ENCODE results near the gene RFX2. TPM values are rescaled to one million over a fixed set of nuclear protein-coding genes. Genes with fewer than 3 reads are reported as not detected.

Gene RFX2
- total RNA-seq, 1 donor from 2014 or later: 6.2 TPM

DNA sequence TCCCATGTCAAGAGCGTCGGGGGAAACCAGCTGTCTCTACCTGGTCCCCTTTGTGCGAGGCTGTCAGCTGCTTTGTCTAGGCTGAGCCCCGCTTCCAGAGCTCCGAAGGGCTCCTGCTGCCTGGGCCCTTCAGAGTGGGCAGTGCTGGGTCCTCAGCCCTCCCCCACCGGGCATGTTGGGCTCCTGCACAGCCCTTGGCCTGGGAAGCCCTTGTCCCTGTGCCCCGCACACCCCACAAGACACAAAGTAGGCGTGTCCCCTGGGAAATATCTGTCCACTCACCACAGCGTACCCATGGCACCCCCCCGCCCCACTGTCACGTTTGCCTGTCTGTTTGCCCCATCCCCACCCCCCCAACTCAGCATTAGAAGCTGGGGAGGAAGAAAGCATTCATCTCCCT lies 92.7 kb downstream of the RFX2 start:
- DNase-seq (ENCODE audit: low spot score): no peak
- Histone ChIP-seq H3K9me3 (ENCODE audit: low read depth) (no peaks in the 10 kb centered on the region), H3K36me3 (no peaks in the 10 kb centered on the region), H2AFZ (replicated peaks) (no peak overlapping the region), H3K4me3 (no peak overlapping the region), H3K9ac (no peak overlapping the region), H3K27ac (no peak overlapping the region), H3K4me2 (no peak overlapping the region), H3K4me1 (no peaks in the 10 kb centered on the region), H3F3A (ENCODE audit: low read depth) (no peaks in the 10 kb centered on the region), H4K20me1 (ENCODE audit: low read depth) (no peaks in the 10 kb centered on the region), H3K27me3 (peaks cover 3% of the 10 kb centered on the region), H3K79me2 (ENCODE audit: low read depth) (no peaks in the 10 kb centered on the region)
- Mint-ChIP-seq H3K27me3 (ENCODE audit: insufficient read depth, low read depth) (no peaks in the 10 kb centered on the region), H3K4me3 (no peak overlapping the region), H3K36me3 (peaks cover 5% of the 10 kb centered on the region), H3K4me1 (peaks cover 27% of the 10 kb centered on the region), H3K27ac (no peak overlapping the region), H3K9me3 (no peaks in the 10 kb centered on the region)
- TF ChIP-seq EZH2 (IDR thresholded peaks at IDR 0.05): no peak

DNA sequence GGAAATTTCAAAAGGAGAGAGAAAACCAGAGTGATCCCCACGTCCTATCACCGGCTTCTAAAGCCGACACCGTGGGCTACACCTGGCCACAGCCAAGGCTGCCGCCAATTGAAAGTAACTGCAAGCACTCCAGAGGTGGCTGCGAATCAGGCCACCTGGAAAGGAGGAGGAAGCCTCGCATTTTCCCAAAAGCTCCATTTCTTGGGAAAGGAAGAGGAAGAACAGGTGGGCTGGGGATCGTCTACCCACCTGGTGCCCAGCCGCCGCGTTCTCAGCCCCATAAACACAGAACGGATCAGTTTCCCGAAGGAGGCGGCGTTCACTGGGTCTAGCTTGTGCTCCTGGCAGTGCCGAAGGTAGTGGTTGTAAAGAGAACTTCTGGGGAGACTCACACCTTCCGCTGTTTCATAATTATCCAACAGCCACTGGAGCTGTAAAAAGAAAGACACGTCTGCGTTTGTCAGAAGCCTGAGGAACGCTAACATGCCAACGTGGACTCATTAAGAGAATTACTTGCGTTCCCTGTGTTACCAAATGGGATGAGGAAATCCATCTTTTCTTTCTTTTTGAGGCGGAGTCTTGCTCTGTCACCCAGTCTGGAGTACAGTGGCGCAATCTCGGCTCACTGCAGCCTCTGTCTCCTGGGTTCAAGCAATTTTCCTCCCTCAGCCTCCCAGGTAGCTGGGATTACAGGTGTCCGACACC lies 94.3 kb downstream of the RFX2 start:
- Histone ChIP-seq H3K27ac (no peak overlapping the region), H3K4me1 (no peaks in the 10 kb centered on the region), H3K27me3 (no peaks in the 10 kb centered on the region), H3K4me3 (no peak overlapping the region), H4K20me1 (ENCODE audit: low read depth) (no peaks in the 10 kb centered on the region), H2AFZ (replicated peaks) (no peak overlapping the region), H3K4me2 (no peak overlapping the region), H3K79me2 (ENCODE audit: low read depth) (no peaks in the 10 kb centered on the region), H3K9ac (no peak overlapping the region), H3K36me3 (no peaks in the 10 kb centered on the region), H3K9me3 (ENCODE audit: low read depth) (no peaks in the 10 kb centered on the region), H3F3A (ENCODE audit: low read depth) (no peaks in the 10 kb centered on the region)
- no peak for DNase-seq (ENCODE audit: low spot score)
- TF ChIP-seq EZH2phosphoT487 (IDR thresholded peaks at IDR 0.05): no peak
- TF ChIP-seq, protein P1, sequence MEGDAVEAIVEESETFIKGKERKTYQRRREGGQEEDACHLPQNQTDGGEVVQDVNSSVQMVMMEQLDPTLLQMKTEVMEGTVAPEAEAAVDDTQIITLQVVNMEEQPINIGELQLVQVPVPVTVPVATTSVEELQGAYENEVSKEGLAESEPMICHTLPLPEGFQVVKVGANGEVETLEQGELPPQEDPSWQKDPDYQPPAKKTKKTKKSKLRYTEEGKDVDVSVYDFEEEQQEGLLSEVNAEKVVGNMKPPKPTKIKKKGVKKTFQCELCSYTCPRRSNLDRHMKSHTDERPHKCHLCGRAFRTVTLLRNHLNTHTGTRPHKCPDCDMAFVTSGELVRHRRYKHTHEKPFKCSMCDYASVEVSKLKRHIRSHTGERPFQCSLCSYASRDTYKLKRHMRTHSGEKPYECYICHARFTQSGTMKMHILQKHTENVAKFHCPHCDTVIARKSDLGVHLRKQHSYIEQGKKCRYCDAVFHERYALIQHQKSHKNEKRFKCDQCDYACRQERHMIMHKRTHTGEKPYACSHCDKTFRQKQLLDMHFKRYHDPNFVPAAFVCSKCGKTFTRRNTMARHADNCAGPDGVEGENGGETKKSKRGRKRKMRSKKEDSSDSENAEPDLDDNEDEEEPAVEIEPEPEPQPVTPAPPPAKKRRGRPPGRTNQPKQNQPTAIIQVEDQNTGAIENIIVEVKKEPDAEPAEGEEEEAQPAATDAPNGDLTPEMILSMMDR (IDR thresholded peaks at IDR 0.05): no peak
- no peak for TF ChIP-seq EZH2 (IDR thresholded peaks at IDR 0.05)
- Mint-ChIP-seq H3K27me3 (ENCODE audit: insufficient read depth, low read depth) (no peaks in the 10 kb centered on the region), H3K9me3 (no peaks in the 10 kb centered on the region), H3K36me3 (peaks cover 4% of the 10 kb centered on the region), H3K4me1 (peaks cover 18% of the 10 kb centered on the region), H3K4me3 (no peak overlapping the region), H3K27ac (peak overlapping the region; percentile 25)

DNA sequence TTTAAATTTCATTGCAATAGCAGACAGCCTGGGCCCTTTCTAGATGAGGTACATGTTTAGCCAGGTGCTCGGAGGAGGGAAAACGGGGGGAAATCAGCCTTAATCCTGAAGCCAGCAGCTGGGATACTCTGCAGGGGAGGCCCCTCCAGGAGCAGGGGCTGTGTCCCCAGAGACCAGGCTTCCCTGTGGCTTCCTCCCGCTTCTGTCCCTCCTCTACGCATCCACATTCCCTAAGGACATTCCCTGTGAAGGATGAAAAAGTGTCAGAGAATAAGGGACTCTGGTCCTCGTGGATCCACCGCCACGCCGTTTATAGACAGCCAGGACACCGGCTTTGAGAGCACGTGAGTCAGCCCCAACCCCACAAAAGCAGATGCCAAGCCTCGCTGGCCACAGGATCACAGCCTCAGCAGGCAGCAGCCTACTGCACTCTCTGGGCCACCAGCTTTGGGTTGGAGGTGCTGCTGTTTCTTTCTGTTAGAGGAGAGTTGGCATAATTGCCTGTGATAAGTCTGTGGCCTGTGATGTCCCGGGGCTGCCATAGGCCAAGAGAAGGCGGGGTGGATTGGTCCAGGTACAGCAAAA lies 95.7 kb downstream of the RFX2 start:
- Histone ChIP-seq H4K20me1 (ENCODE audit: low read depth) (no peaks in the 10 kb centered on the region), H3F3A (ENCODE audit: low read depth) (no peaks in the 10 kb centered on the region), H3K9me3 (ENCODE audit: low read depth) (no peaks in the 10 kb centered on the region), H3K36me3 (no peaks in the 10 kb centered on the region), H3K79me2 (ENCODE audit: low read depth) (no peaks in the 10 kb centered on the region), H3K27ac (no peak overlapping the region), H3K4me1 (no peaks in the 10 kb centered on the region), H3K27me3 (no peaks in the 10 kb centered on the region), H3K4me3 (no peak overlapping the region), H2AFZ (replicated peaks) (no peak overlapping the region), H3K4me2 (no peak overlapping the region), H3K9ac (no peak overlapping the region)
- Mint-ChIP-seq H3K4me1 (peaks cover 18% of the 10 kb centered on the region), H3K27ac (no peak overlapping the region), H3K36me3 (peaks cover 9% of the 10 kb centered on the region), H3K27me3 (ENCODE audit: insufficient read depth, low read depth) (peaks cover 2% of the 10 kb centered on the region), H3K4me3 (no peak overlapping the region), H3K9me3 (no peaks in the 10 kb centered on the region)
- TF ChIP-seq, protein P1 (IDR thresholded peaks at IDR 0.05): no peak
- TF ChIP-seq EZH2phosphoT487 (IDR thresholded peaks at IDR 0.05): no peak
- no peak for TF ChIP-seq EZH2 (IDR thresholded peaks at IDR 0.05)
- no peak for DNase-seq (ENCODE audit: low spot score)
